ENCODE results near the gene LMX1B.
A peak's percentile ranks its signal among the peaks of the same experiment; 100 is the strongest.

LMX1B gene

DNA sequence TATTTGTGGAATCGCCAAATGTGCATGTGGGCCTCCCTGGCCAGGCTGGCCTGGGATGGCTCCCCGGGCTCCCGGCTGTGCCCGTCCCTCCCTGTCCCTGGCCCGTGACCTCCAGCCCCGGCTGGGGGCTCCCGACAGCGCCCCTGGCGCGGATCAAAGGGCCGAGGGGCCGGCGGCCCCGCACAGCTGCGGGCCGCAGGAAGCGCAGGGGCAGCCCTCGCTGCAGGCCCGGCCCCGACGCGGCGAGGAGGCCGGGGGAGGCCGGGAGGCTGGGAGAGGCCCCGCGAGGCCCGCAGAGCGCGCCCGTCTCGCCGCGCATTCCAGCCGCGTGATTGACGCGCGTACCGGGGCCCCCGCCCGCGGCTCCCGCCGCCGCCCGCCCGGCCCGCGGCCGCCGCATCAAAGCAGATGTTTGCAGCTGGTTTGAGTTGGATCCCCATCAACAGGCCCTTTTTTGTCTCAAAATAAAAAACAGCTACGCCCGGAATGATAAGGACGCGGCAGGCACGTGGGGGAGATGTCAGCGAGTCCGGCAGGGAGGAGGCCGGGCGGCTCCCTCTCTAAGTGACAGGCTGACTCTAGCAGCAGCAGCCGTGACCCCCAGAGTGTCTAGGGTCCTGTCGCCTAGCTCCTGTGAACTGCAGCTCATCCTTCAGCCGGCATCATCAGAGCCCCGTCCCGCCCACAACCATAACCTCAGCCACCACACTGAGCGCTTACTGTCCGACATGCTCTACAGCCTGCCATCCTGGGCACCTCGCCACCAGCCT, 69.4 kb downstream of the LMX1B start:
- Histone ChIP-seq H3K4me1 (ENCODE audit: control insufficient read depth in 2 of 2, insufficient read depth in 1 of 2, low read depth in 1 of 2, low read length in 2 of 2) (peaks cover 0 to 7% of the 10 kb centered on the region in 2 donors), H3K9me3 (replicated peaks in 1 of 2; ENCODE audit: control insufficient read depth in 2 of 2, insufficient read depth in 1 of 2, low read depth in 1 of 2, low read length in 2 of 2) (peaks cover 0 to 5% of the 10 kb centered on the region in 2 donors), H2AK5ac (ENCODE audit: low read depth, low read length) (peak overlapping the region; percentile 82), H4K8ac (ENCODE audit: low read depth, low read length) (no peak overlapping the region), H2BK15ac (ENCODE audit: low read length) (no peak overlapping the region), H2BK12ac (ENCODE audit: low read length) (no peak overlapping the region), H3K27ac (replicated peaks; ENCODE audit: low read length) (no peak overlapping the region), H2AFZ (ENCODE audit: low read length) (peak overlapping the region; percentile 61), H2BK5ac (ENCODE audit: low read length) (no peak overlapping the region), H3K4me2 (ENCODE audit: insufficient read depth, low read length, poor library complexity, severe bottlenecking) (no peak overlapping the region), H3K4ac (ENCODE audit: low read length) (no peak overlapping the region), H3K18ac (ENCODE audit: low read length) (peak overlapping the region; percentile 67), H2BK120ac (ENCODE audit: low read depth, low read length) (no peak overlapping the region), H3K14ac (ENCODE audit: low read length) (no peak overlapping the region), H3K36me3 (replicated peaks in 1 of 2; ENCODE audit: control insufficient read depth in 2 of 2, insufficient read depth in 2 of 2, low read length in 2 of 2) (no peaks in the 10 kb centered on the region), H3K9ac (ENCODE audit: low read depth, low read length, poor library complexity) (no peak overlapping the region), H3K79me1 (ENCODE audit: low read depth, low read length) (no peaks in the 10 kb centered on the region), H4K91ac (ENCODE audit: low read depth, low read length, poor library complexity) (no peak overlapping the region), H3K4me3 (ENCODE audit: low read length in 2 of 2) (no peak overlapping the region), H3K27me3 (ENCODE audit: control insufficient read depth in 3 of 3, insufficient read depth in 3 of 3, low read depth in 1 of 3, low read length in 3 of 3) (peaks cover 25 to 90% (median 90%) of the 10 kb centered on the region in 3 experiments), H3K23ac (ENCODE audit: low read depth, low read length, poor library complexity) (peak overlapping the region; percentile 68)
- WGBS, 2 donors (ENCODE audit: extremely low coverage in 2 of 2, insufficient read length in 2 of 2, insufficient replicate concordance in 1 of 2) = no CpG with 5 or more reads among the region's 69 CpGs
- DNase-seq (ENCODE audit: low spot score) = no peak

DNA sequence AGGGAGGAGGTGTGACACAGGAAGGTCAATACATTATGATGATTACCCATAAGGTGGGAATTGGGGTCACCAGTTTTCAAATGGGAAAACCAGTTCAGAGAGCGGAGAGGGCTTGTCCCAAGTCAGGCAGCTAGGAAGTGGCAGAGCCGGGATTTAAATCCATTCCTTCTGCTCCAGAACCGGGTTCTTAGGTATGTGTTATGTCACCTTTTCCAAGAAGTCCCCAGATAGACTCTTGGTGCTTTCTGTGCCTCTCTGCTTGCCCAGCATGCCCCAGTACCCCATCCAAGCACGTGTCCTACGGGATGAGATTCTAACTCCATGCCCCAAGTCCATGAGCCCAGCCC, 69.9 kb downstream of the LMX1B start:
- no peak overlapping the region for H4K91ac ChIP-seq (ENCODE audit: low read depth, low read length, poor library complexity)
- H3K4me2 ChIP-seq (ENCODE audit: insufficient read depth, low read length, poor library complexity, severe bottlenecking) = no peak overlapping the region
- H4K8ac ChIP-seq (ENCODE audit: low read depth, low read length) = no peak overlapping the region
- H3K14ac ChIP-seq (ENCODE audit: low read length) = no peak overlapping the region
- no peak overlapping the region for H2BK15ac ChIP-seq (ENCODE audit: low read length)
- H2AFZ ChIP-seq (ENCODE audit: low read length) = no peak overlapping the region
- H3K23ac ChIP-seq (ENCODE audit: low read depth, low read length, poor library complexity) = peak overlapping the region; percentile 68
- peaks cover 24 to 90% (median 89%) of the 10 kb centered on the region in 3 experiments for H3K27me3 ChIP-seq (ENCODE audit: control insufficient read depth in 3 of 3, insufficient read depth in 3 of 3, low read depth in 1 of 3, low read length in 3 of 3)
- peaks cover 0 to 7% of the 10 kb centered on the region in 2 donors for H3K4me1 ChIP-seq (ENCODE audit: control insufficient read depth in 2 of 2, insufficient read depth in 1 of 2, low read depth in 1 of 2, low read length in 2 of 2)
- DNase-seq (ENCODE audit: low spot score) = no peak
- H3K4ac ChIP-seq (ENCODE audit: low read length) = no peak overlapping the region
- H2BK120ac ChIP-seq (ENCODE audit: low read depth, low read length) = no peak overlapping the region
- H3K9me3 ChIP-seq (replicated peaks in 1 of 2; ENCODE audit: control insufficient read depth in 2 of 2, insufficient read depth in 1 of 2, low read depth in 1 of 2, low read length in 2 of 2) = peaks cover 0 to 5% of the 10 kb centered on the region in 2 donors
- H3K79me1 ChIP-seq (ENCODE audit: low read depth, low read length) = no peaks in the 10 kb centered on the region
- no peaks in the 10 kb centered on the region for H3K36me3 ChIP-seq (replicated peaks in 1 of 2; ENCODE audit: control insufficient read depth in 2 of 2, insufficient read depth in 2 of 2, low read length in 2 of 2)
- H2BK12ac ChIP-seq (ENCODE audit: low read length) = no peak overlapping the region
- no peak overlapping the region for H2BK5ac ChIP-seq (ENCODE audit: low read length)
- no peak overlapping the region for H3K4me3 ChIP-seq (ENCODE audit: low read length in 2 of 2)
- peak overlapping the region; percentile 82 for H2AK5ac ChIP-seq (ENCODE audit: low read depth, low read length)
- no peak overlapping the region for H3K27ac ChIP-seq (replicated peaks; ENCODE audit: low read length)
- H3K18ac ChIP-seq (ENCODE audit: low read length) = peak overlapping the region; percentile 67
- H3K9ac ChIP-seq (ENCODE audit: low read depth, low read length, poor library complexity) = no peak overlapping the region
- no CpG with 5 or more reads among the region's 5 CpGs for whole genome bisulfite sequencing, 2 donors (ENCODE audit: extremely low coverage in 2 of 2, insufficient read length in 2 of 2, insufficient replicate concordance in 1 of 2)

DNA sequence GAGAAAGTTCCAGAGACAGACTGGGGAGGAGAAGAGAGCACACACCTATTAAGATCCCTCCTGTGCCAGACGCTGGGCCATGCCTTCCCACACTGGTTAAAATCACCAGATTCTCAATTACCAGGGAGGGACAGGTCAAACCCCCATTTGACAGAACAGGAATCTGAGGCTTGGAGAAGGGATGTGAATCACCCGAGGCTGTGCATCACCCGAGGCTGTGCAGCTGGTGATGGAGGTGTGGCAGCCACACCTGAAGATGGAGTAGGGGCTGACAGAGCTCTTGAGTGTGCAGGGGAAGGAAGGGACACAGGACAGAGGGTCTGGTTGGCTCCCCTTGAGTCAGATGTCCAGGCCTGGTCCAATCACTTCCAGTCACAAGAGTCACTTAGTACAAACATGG, 70.6 kb downstream of the LMX1B start:
- no CpG with 5 or more reads among the region's 3 CpGs for WGBS, 2 donors (ENCODE audit: extremely low coverage in 2 of 2, insufficient read length in 2 of 2, insufficient replicate concordance in 1 of 2)
- no peak overlapping the region for H2BK120ac ChIP-seq (ENCODE audit: low read depth, low read length)

DNA sequence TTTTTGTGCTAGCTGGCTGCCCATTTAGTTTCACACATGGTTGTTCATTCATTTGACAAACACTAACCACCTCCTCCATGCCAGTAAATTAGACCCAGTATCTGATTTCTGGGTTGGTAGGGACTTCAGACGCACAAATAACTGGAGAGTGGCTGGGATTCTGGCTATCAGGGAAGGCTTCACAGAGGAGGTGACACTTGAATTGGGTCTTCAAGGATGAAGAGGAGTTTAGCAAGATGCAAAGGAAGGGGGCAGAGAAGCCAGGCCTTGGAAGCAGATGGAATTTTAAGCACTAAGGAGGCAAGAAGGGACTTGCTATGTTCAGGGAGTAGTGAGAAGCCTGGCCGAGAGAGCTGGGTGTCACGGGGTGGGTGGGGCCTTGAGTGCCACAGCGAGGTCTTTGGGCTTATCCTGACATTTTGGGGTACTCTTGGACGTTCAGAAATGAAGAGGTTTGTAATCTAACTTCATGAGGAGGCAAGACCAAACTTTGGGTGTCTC, 71.3 kb downstream of the LMX1B start:
- no peak overlapping the region for H4K91ac ChIP-seq (ENCODE audit: low read depth, low read length, poor library complexity)
- H3K4me3 ChIP-seq (ENCODE audit: low read length in 2 of 2) = no peak overlapping the region
- no peak overlapping the region for H2AFZ ChIP-seq (ENCODE audit: low read length)
- no peak overlapping the region for H2BK12ac ChIP-seq (ENCODE audit: low read length)
- H2BK120ac ChIP-seq (ENCODE audit: low read depth, low read length) = no peak overlapping the region
- H4K8ac ChIP-seq (ENCODE audit: low read depth, low read length) = no peak overlapping the region
- DNase-seq (ENCODE audit: low spot score) = no peak
- H3K27me3 ChIP-seq (ENCODE audit: control insufficient read depth in 3 of 3, insufficient read depth in 3 of 3, low read depth in 1 of 3, low read length in 3 of 3) = peaks cover 22 to 89% (median 89%) of the 10 kb centered on the region in 3 experiments
- no peaks in the 10 kb centered on the region for H3K36me3 ChIP-seq (replicated peaks in 1 of 2; ENCODE audit: control insufficient read depth in 2 of 2, insufficient read depth in 2 of 2, low read length in 2 of 2)
- peaks cover 0 to 7% of the 10 kb centered on the region in 2 donors for H3K4me1 ChIP-seq (ENCODE audit: control insufficient read depth in 2 of 2, insufficient read depth in 1 of 2, low read depth in 1 of 2, low read length in 2 of 2)
- no peak overlapping the region for H3K9ac ChIP-seq (ENCODE audit: low read depth, low read length, poor library complexity)
- H3K23ac ChIP-seq (ENCODE audit: low read depth, low read length, poor library complexity) = no peak overlapping the region
- no peak overlapping the region for H2BK15ac ChIP-seq (ENCODE audit: low read length)
- no peak overlapping the region for H3K4ac ChIP-seq (ENCODE audit: low read length)
- H3K18ac ChIP-seq (ENCODE audit: low read length) = no peak overlapping the region
- H2BK5ac ChIP-seq (ENCODE audit: low read length) = no peak overlapping the region
- H3K79me1 ChIP-seq (ENCODE audit: low read depth, low read length) = no peaks in the 10 kb centered on the region
- WGBS, 2 donors (ENCODE audit: extremely low coverage in 2 of 2, insufficient read length in 2 of 2, insufficient replicate concordance in 1 of 2) = no CpG with 5 or more reads among the region's 5 CpGs
- no peak overlapping the region for H3K14ac ChIP-seq (ENCODE audit: low read length)
- H3K27ac ChIP-seq (replicated peaks; ENCODE audit: low read length) = no peak overlapping the region
- H2AK5ac ChIP-seq (ENCODE audit: low read depth, low read length) = no peak overlapping the region
- H3K9me3 ChIP-seq (replicated peaks in 1 of 2; ENCODE audit: control insufficient read depth in 2 of 2, insufficient read depth in 1 of 2, low read depth in 1 of 2, low read length in 2 of 2) = peaks cover 0 to 2% of the 10 kb centered on the region in 2 donors
- no peak overlapping the region for H3K4me2 ChIP-seq (ENCODE audit: insufficient read depth, low read length, poor library complexity, severe bottlenecking)

More for the DNA sequence above, 70.6 kb downstream of the LMX1B start:
- H3K4me3 ChIP-seq (ENCODE audit: low read length in 2 of 2) = no peak overlapping the region
- no peak overlapping the region for H2BK5ac ChIP-seq (ENCODE audit: low read length)
- no peaks in the 10 kb centered on the region for H3K79me1 ChIP-seq (ENCODE audit: low read depth, low read length)
- H2AK5ac ChIP-seq (ENCODE audit: low read depth, low read length) = no peak overlapping the region
- H3K14ac ChIP-seq (ENCODE audit: low read length) = no peak overlapping the region
- no peak overlapping the region for H2BK15ac ChIP-seq (ENCODE audit: low read length)
- no peak overlapping the region for H3K9ac ChIP-seq (ENCODE audit: low read depth, low read length, poor library complexity)
- no peak overlapping the region for H3K27ac ChIP-seq (replicated peaks; ENCODE audit: low read length)
- H3K36me3 ChIP-seq (replicated peaks in 1 of 2; ENCODE audit: control insufficient read depth in 2 of 2, insufficient read depth in 2 of 2, low read length in 2 of 2) = no peaks in the 10 kb centered on the region
- H4K91ac ChIP-seq (ENCODE audit: low read depth, low read length, poor library complexity) = no peak overlapping the region
- H3K4ac ChIP-seq (ENCODE audit: low read length) = no peak overlapping the region
- no peak overlapping the region for H4K8ac ChIP-seq (ENCODE audit: low read depth, low read length)
- no peak for DNase-seq (ENCODE audit: low spot score)
- H2BK12ac ChIP-seq (ENCODE audit: low read length) = no peak overlapping the region
- H2AFZ ChIP-seq (ENCODE audit: low read length) = no peak overlapping the region
- peaks cover 0 to 2% of the 10 kb centered on the region in 2 donors for H3K9me3 ChIP-seq (replicated peaks in 1 of 2; ENCODE audit: control insufficient read depth in 2 of 2, insufficient read depth in 1 of 2, low read depth in 1 of 2, low read length in 2 of 2)
- peaks cover 22 to 90% (median 89%) of the 10 kb centered on the region in 3 experiments for H3K27me3 ChIP-seq (ENCODE audit: control insufficient read depth in 3 of 3, insufficient read depth in 3 of 3, low read depth in 1 of 3, low read length in 3 of 3)
- peaks cover 0 to 7% of the 10 kb centered on the region in 2 donors for H3K4me1 ChIP-seq (ENCODE audit: control insufficient read depth in 2 of 2, insufficient read depth in 1 of 2, low read depth in 1 of 2, low read length in 2 of 2)
- no peak overlapping the region for H3K23ac ChIP-seq (ENCODE audit: low read depth, low read length, poor library complexity)
- H3K18ac ChIP-seq (ENCODE audit: low read length) = no peak overlapping the region
- no peak overlapping the region for H3K4me2 ChIP-seq (ENCODE audit: insufficient read depth, low read length, poor library complexity, severe bottlenecking)
